Heart left ventricle (tissue), 16 donors: ENCODE results near the gene MAP2K5. TPM values are rescaled to one million over a fixed set of nuclear protein-coding genes. Genes with fewer than 3 reads are reported as not detected.

ENCODE experiments used
- ATAC-seq, 4 donors: fragments of 200-7000 bp; cut with Tn5 transposase; one replicate each; pipeline ENCODE4 v1.9.1; 2020 to 2022; ENCODE audit warnings: moderate library complexity in 4 of 4, mild to moderate bottlenecking in 3 of 4, moderate number of reproducible peaks in 1 of 4
- DNase-seq, 5 donors: peaks; one replicate each; pipeline ENCODE4 v3.0.0-alpha.2; 2020
- H3K27ac ChIP-seq, 12 donors: fragments of 200-600 bp; sonication (generic) in 4 of 12; one replicate each; pipeline versions ENCODE4 v1.5.0 to v1.8.0; 2016 to 2022; ENCODE audit warnings: mild to moderate bottlenecking in 2 of 12
- H3K27me3 ChIP-seq, 9 donors: fragments of 200-600 bp; sonication (generic) in 2 of 9; one replicate each; pipeline versions ENCODE4 v1.5.1 to v1.8.0; 2016 to 2022; ENCODE audit warnings: mild to moderate bottlenecking in 3 of 9
- H3K36me3 ChIP-seq, 9 donors: fragments of 200-600 bp; sonication (generic) in 2 of 9; one replicate each; pipeline versions ENCODE4 v1.5.0 to v1.8.0; 2018 to 2022; ENCODE audit warnings: mild to moderate bottlenecking in 2 of 9
- H3K4me1 ChIP-seq, 12 donors: fragments of 200-600 bp; sonication (generic) in 4 of 12; one replicate each; pipeline versions ENCODE4 v1.5.0 to v1.8.0; 2016 to 2022; ENCODE audit warnings: mild to moderate bottlenecking in 3 of 12
- H3K4me3 ChIP-seq, 12 donors: fragments of 200-600 bp; sonication (generic) in 4 of 12; one replicate each; pipeline versions ENCODE4 v1.5.0 to v1.8.0; 2017 to 2022; ENCODE audit warnings: mild to moderate bottlenecking in 9 of 12, moderate library complexity in 4 of 12
- H3K9me3 ChIP-seq, 12 donors: fragments of 200-600 bp; sonication (generic) in 4 of 12; one replicate each; pipeline versions ENCODE4 v1.5.0 to v1.8.0; 2016 to 2022; ENCODE audit warnings: mild to moderate bottlenecking in 1 of 12
- CTCF ChIP-seq, 12 donors: fragments of 200-600 bp; sonication (generic) in 4 of 12; IDR thresholded peaks; one replicate each; pipeline versions ENCODE4 v1.5.0 to v1.8.0; 2018 to 2022; ENCODE audit warnings: antibody characterized with exemption in 12 of 12, mild to moderate bottlenecking in 5 of 12
- POLR2A ChIP-seq, 2 donors: fragments of 450-650 bp; IDR thresholded peaks; one replicate each; pipeline ENCODE4 v1.6.1; 2017; ENCODE audit warnings: antibody characterized with exemption in 2 of 2, mild to moderate bottlenecking in 2 of 2, moderate library complexity in 2 of 2
- WGBS, 4 donors: extraction: QIAGEN DNeasy Blood & Tissue Kit in 2 of 4; methylation state at CpG; one replicate each; pipeline versions ENCODE4 v1.1.5 to v1.1.7; 2013 to 2018; 5-methylcytosine and 5-hydroxymethylcytosine counted together
- intact Hi-C, 10 donors: fragments of 100-400 bp; cut with DNase I; formaldehyde crosslinking; loops; one replicate each; pipeline versions ENCODE4 v1.11.1 to v1.14.2; 2022
- polyA plus RNA-seq, 2 donors: library from polyadenylated mRNA; stranded (reverse); fragments of 200-250 nt; gene quantifications; one replicate each; pipeline ENCODE4 v1.2.3, GENCODE V29; 2013
- total RNA-seq, 9 donors: library from RNA; depleted of rRNA in 2 of 9; stranded (reverse); fragments of >200 nt in 2 of 9; fragmentation: NEBNext Ultra II Directional in 3 of 9; extraction: Animal tissue kit (Norgen Biotek cat#: 25700) in 3 of 9; gene quantifications; one replicate each; pipeline versions ENCODE4 v1.1.0 to v1.2.4, GENCODE V29; 2016 to 2023
- donor health status: ischemic (EF 13 %, LVEDD 7.1; RV severe dilation, severe dysfunction).
- donor health status: healthy with polysubstance abuse.
- donor health status: DM: no; HTN: yes; CAD: no.
- donor health status: DM: no; HTN: no; CAD: no.
- donor health status: ischemic (EF 25% LVEDD 6.9; RV normal size, moderate dysfunction).
- donor health status: ischemic (EF 25% LVEDD 5.7; RV mildly dilated, moderate dysfunction).
- donor health status: healthy.
- donor health status: DM: yes; HTN: yes; CAD: no.
- donor health status: ischemic (EF 35%, LVEDD 5.7; RV mildly dilated, moderate dysfunction).
- donor health status: nonischemic (EF 11% LVEDD 7.7; RV severe dilation, severe dysfunction).
- donor health status: DM: yes; HTN: yes; CAD: no.
- donor health status: PGD.
- donor health status: ischemic (EF 29% LVEDD 5.4; RV normal size, mild dysfunction).
- donor health status: nonischemic (EF 23%, LVEDD 6.1; RV moderate dilation, normal function).

The MAP2K5 gene
- total and polyA plus RNA-seq, 11 donors = 8.1 to 32.0 (median 19.1) TPM

GRCh38 chr15:67584157-67584556 lies 41.7 kb downstream of the MAP2K5 start:
- no peaks in the 10 kb centered on the region for H3K4me1 ChIP-seq
- H3K9me3 ChIP-seq = no peaks in the 10 kb centered on the region
- no peak overlapping the region for H3K27ac ChIP-seq
- DNase-seq (no peak), ATAC-seq (no peak)
- no peak overlapping the region for H3K4me3 ChIP-seq
- peaks cover 0 to 42% (median 24%) of the 10 kb centered on the region in 9 donors for H3K36me3 ChIP-seq
- 80 to 85% (median 83%) methylated on average over 2 of the region's 2 CpGs for WGBS, 4 donors
- no peak for TF ChIP-seq POLR2A (IDR thresholded peaks at IDR 0.05)
- no peak for TF ChIP-seq CTCF (IDR thresholded peaks at IDR 0.05)
- no peaks in the 10 kb centered on the region for H3K27me3 ChIP-seq
- intact Hi-C loops = no loop called here

GRCh38 chr15:67585681-67586080 lies 43.2 kb downstream of the MAP2K5 start:
- intact Hi-C loops = no loop called here
- ATAC-seq = no peak
- no peak overlapping the region for H3K4me3 ChIP-seq

GRCh38 chr15:67587331-67587730 lies 44.8 kb downstream of the MAP2K5 start:
- H3K27me3 ChIP-seq = no peaks in the 10 kb centered on the region
- intact Hi-C loops = no loop called here
- no peak overlapping the region for H3K27ac ChIP-seq
- WGBS, 4 donors = 74 to 80% (median 77%) methylated on average over 7 of the region's 7 CpGs
- no peak for DNase-seq
- TF ChIP-seq POLR2A (IDR thresholded peaks at IDR 0.05) (no peak), CTCF (IDR thresholded peaks at IDR 0.05) (no peak)
- H3K36me3 ChIP-seq = peaks cover 3 to 64% (median 26%) of the 10 kb centered on the region in 9 donors
- H3K4me3 ChIP-seq = no peak overlapping the region
- H3K4me1 ChIP-seq = no peaks in the 10 kb centered on the region
- H3K9me3 ChIP-seq = no peaks in the 10 kb centered on the region
- ATAC-seq = no peak

More at GRCh38 chr15:67585681-67586080, 43.2 kb downstream of the MAP2K5 start:
- DNase-seq = no peak
- TF ChIP-seq POLR2A (IDR thresholded peaks at IDR 0.05) = no peak
- no peak for TF ChIP-seq CTCF (IDR thresholded peaks at IDR 0.05)
- no peaks in the 10 kb centered on the region for H3K4me1 ChIP-seq
- WGBS, 4 donors = 95 to 98% (median 97%) methylated on average over 4 of the region's 4 CpGs
- no peaks in the 10 kb centered on the region for H3K9me3 ChIP-seq
- H3K36me3 ChIP-seq = peaks cover 0 to 50% (median 24%) of the 10 kb centered on the region in 9 donors
- H3K27ac ChIP-seq = no peak overlapping the region
- no peaks in the 10 kb centered on the region for H3K27me3 ChIP-seq

GRCh38 chr15:67587754-67588153 lies 45.3 kb downstream of the MAP2K5 start:
- no peak for TF ChIP-seq CTCF (IDR thresholded peaks at IDR 0.05)
- no peak for TF ChIP-seq POLR2A (IDR thresholded peaks at IDR 0.05)
- 79 to 83% (median 81%) methylated on average over 3 of the region's 3 CpGs for WGBS, 4 donors
- peaks cover 3 to 67% (median 30%) of the 10 kb centered on the region in 9 donors for H3K36me3 ChIP-seq

More at GRCh38 chr15:67587754-67588153, 45.3 kb downstream of the MAP2K5 start:
- H3K4me1 ChIP-seq = no peaks in the 10 kb centered on the region
- no peak for DNase-seq
- ATAC-seq = peak in 3 of 4 donors; percentile 15 to 34 (median 24)
- no peaks in the 10 kb centered on the region for H3K27me3 ChIP-seq
- H3K27ac ChIP-seq = no peak overlapping the region
- intact Hi-C loops = no loop called here
- no peaks in the 10 kb centered on the region for H3K9me3 ChIP-seq
- no peak overlapping the region for H3K4me3 ChIP-seq
